NCI-H2029 treated with DMSO at 0.1 percent for 48 hours (cell line): ENCODE data around the gene GLB1L2.

Experiments
- DNase-seq: peaks from one replicate; lab custom pipeline; 2025; lab: John Stamatoyannopoulos, UW

GLB1L2 gene

DNA sequence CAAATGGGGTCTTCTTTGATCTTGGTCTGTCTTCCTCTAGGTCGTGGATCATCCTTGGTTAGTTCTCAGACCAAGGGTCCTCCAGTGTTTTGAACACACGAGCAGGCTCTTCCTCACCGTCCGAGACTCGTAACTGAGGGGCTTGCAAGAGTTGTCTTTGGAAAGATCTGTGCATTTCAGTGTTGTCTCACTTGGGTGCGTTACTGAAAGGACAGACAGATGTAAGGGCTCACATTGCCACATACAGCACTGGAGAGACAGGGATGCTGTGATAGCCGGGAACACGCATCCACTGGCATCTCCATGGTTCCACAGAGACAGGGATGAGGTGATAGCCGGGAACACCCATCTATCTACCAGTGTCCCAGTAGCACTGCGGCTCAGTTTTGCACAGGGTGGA, 15.7 kb downstream of the GLB1L2 start:
- no peak for DNase-seq

DNA sequence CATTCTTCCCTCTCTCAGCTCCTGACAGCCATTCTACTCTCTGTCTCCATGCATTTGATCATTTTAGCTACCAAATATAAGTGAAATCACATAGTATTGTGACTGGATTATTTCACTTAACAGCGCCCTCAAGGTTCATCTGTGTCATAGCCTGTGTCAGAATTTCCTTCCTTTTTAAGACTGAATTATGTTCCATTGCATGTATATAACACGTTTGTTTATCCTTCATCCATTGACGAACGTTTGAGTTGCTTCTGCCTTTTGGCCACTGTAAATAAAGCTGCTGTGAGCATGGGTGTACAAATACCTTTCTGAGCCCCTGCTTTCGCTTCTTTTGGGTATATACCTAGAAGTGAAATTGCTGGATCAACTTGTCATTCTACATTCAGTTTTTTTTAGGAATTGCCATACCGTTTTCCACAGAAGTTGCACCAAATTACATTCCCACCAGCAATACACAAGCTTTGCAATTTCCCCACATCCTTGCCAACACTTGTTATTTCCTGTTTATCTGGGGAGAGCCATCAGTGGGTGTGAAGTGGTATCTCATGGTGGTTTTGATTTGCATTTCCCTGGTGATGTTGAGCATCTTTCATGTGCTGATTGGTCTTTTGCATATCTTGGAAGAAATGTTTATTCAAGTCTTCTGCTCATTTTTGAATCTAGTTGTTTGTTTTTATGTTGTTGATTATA, 17.5 kb downstream of the GLB1L2 start:
- no peak for DNase-seq

DNA sequence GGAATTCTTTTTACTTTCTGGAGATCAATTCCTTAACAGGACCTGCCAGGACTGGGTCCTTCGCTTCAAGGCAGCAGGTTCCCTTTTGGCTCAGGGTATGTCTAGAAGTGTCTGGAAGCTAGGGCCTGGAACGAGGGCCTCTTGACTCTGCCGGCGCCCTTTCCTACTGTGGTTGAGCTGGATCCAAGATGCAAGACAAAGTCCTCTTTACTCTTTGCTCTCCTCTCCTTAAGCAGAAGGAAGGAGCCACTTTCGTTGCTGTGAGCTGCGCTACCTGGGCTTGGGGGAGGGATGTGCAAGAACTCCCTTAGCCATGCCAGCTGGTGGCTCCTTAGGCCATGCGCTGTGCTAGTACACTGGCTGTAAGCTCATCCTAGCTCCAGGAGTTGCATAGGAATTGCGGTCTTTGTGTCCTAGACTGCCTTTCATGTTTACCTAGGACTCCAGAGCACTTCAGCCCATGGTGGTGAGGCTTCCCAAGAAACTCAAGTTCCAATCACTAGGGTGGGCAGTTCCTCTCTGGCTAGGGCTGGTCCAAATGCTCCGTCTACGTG, 18.1 kb downstream of the GLB1L2 start:
- DNase-seq, result no peak

DNA sequence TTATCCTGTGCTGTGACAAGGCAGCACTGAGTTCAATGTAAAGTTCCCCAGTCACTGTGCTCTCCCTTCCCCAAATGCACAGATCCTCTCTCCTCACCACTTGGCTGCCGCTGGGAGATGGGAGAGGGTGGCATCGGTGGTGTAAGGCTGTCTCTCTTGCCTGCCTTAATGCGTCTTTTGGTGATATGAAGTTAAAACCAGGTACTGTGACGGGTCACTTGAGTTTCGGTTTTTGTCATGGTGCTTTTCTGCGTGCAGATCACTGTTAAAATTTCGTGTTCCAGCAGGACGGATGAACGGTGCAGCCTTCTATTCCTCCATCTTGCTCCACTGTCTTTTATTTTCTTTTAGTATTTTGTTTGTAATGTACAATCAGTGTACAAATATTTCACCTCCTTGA, 18.6 kb downstream of the GLB1L2 start:
- DNase-seq, result no peak

DNA sequence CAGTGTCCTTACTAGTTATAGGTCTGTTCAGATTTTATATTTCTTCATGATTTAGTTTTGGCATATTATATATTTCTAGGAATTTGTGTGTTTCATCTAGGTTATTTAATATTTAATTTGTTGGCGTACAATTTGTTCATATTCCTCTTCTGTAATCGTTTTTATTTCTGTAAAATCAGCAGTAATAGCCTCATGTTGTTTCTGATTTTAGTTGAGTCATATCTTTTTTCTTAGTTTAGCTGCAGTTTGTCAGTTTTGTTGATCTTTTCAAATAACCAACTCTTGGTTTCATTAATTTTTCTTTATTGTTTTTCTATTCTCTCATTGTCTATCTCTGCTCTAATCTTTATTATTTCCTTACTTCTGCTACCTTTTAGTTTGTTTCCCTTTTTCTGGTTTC, 20.3 kb downstream of the GLB1L2 start:
- no peak for DNase-seq

DNA sequence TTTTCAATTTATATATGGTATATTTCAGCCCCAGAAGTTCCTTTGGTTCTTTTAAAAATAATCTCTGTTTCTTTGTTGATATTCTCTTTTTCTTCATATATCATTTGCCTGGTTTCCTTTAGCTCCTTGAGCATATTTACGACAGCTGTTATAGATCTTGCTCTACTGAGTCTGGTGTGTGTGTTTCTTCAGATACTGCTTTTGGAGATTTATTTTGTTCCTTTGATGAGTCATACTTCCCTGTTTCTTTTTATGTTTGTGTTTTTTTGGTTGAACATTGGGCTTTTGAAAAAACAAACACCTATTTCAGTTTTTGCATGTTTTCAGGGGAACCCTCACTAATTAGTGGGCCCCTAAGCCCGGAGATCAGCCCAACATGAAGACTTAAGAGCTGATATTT, 23.3 kb downstream of the GLB1L2 start:
- DNase-seq, result no peak

DNA sequence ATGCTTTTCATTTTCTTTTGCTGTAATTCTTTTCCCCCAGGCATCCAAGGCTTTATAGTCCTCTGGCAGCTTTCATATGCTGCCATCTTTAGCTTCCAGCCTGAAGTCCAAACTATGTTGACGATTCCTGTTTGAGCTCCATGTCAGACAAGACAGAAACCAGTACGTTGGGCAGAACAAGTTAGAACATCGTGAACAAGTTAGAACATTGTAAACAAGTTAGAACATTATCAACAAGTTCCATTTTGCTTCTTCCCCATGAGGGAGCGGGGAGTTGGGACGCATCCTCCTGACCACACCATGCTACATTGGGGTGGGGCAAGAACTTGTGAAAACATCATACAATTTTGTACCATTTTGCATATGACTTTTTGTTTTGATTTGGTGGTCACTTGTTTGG, 23.9 kb downstream of the GLB1L2 start:
- DNase-seq, result no peak

DNA sequence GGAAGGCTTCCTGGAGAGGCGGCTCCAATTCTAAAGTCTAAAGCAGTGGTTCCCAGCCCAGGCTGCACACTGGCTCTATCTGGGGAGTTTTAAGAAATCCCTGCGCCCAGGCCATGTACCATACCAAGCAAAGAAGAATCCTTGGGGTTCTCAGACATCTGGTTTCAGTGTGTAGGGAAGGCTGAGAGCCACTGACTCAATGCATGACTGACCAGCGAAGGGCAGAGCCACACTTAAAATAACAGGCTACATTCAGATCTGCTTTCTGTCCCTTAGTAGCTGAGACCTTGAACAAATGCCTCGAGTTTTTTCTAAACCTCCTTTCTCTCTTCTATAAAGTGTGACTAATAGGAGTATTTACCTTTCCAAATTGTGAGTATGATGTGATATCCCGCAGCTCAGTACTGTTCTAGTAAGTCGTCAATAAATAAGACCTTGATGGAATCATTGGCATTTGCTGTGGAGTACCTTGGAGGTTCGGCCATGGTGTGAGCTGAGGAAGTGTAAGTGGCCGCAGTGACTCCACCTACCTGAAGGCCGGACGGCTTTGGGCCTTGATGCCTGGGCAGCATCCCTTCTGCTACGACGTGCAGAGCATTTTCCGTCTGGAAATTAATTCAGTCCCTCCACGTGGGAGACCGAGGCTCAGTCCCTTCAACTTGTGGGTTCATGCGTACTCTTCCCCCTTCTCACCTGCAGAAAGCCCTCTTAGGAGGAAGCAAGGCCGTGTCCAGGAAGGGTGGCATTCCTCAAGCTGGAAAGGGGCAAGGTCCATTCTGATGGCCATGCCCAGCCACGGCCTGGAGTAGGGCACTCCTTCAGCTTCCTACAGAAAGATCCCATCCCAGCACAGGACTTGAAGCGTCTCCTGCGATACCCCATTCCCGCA, 25.1 kb downstream of the GLB1L2 start:
- no peak for DNase-seq

DNA sequence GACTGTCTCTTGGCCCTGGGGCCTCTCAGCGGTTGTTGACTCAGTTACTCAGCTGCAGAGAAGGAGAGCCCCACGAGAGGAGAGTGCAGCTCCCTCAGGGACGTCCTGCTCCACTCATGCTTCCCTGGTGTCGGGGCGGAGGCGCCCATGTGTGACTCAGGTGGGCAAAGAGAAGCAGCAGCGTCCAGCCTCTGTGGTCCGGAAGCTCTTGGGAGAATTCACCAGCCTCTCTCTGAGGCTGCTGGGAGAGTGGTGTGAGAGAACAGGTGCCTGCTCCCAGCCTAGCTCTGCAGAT, 25.7 kb downstream of the GLB1L2 start:
- DNase-seq, result no peak

DNA sequence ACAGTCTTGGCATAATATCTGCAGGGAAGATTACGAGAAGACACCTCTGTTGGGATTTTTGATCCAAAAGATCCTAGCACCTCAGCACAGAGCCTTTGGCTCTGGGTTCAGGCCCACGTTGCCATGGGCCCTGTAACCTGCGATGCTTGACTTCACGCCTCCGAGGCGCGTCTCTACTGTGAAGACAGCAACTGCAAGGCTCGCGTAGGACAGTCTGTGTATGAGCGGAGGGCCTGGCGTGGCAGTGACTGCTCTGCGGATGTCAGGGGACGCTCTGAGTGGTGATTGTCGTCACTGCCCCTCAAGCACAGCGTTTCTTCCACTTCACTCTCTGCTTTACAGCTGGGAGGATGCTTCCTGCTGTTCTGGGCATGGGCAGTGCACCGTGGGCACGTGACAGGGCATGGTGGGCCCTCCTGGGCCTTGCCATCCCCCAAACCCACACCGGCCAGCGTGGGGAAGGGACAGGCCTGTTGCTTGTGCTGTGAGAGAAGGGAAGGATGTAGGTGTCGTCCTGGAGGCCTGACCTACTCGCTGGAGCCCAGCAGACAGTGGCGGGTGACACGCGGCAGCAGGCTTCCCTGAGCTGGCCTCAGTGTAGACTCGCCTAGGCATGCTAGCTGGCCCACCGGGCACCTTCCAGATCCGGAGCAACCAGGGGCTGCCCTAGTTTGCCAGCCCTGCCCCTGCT, 26.5 kb downstream of the GLB1L2 start:
- DNase-seq, result no peak

DNA sequence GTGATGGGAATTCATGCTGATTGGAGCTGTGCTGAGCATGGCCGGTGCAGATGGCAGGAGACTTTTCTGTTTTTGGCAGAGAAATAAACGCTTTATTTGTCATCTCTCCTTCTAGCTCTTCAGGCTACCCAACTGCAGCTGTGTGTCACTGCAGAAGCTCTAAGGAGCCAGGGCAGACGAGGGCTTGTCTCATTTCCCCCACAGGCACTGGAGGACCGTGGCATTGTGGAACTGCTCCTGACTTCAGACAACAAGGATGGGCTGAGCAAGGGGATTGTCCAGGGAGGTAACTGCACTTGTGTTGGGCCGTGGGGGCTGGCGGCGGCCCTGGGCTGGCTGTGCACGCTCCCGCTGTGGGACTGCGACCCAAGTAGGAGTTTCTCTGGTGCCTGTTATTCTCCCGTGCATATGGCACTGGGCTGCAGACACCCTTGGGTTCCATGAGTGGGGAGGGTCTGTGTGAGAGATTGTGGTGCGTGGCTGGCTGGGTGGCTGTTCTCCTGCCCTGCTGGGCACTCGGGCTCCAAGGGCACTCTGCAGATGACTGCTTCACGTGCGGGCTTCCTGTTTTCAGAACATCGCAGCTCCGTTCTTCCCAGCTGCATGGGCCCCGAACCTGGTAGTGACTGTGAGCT, 27.2 kb downstream of the GLB1L2 start:
- DNase-seq, result no peak

DNA sequence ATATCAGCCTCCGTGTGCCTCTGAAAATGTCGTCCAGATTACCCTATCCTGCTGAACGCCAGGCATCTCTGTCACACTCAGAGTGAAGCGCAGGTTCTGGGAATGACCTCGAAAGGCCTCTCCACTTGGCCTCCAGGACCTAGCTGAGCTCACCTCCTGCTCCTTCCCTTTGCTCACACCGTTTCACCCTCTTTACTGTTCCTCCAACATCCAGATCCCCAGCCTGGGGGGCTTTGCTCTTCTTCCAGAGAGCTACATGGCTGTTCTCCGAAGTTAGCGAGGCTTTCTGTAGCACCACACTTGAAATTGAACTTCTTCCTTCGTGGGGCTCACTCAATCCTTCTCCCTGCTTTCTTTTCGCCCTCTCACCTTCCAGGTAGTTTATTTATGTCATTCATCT, 27.9 kb downstream of the GLB1L2 start:
- DNase-seq, result no peak

DNA sequence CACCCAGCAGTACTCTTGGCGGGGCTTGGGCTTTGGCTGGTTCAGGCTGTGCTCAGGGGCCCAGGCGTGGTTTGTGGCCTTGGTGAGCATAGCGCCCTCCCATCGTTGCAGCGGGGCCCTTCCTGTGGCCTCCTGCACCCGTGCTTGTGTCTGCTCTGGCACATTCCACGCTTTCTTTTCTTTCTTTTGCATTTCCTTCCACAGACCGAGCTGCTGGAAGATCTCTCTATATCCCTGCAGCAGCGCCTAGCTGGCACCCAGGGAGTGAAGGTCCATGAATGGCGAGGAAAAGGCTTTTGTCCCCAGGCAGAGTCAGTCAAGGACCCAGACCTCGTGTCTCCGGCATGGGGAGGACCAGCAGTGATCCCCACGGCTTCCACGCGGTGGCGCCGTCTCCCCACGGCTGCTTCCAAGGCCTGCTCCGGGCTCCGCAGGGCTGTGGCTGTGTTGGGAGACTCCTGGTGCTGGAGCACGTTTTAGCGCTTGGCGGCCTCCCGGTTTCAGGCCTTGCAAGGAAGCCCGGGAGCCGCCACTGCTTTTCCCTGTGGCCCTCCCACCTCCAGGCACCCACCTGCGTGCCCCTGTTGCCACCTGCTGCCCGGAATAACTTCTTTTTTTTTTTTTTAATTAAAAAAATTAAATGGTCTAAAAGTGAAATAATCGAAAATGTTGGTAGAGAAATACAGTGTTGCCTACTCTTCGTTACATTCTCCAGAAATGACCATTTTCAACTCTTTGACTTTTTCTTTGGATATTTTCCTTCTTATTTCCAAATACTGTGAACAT, 28.5 kb downstream of the GLB1L2 start:
- DNase-seq, result no peak

DNA sequence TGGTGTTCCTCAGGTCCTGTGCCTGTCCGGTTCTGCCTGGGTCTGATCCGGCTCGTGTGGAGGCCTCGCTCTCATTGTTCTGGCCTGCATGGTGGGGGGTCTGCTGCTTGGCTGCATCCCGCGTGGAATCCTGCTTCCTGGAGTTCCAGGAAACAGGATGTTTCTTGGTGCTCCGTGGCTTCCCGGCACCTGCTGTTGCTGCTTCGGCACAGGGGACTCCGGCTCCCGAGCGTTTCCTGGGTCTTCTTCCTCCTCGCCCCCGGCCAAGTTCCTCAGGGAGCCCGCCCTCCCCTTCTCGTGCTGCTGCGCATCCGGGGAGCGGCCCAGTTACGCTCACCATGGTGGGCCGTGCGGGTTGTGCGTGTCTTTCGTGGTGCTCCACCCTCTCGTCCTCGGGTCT, 29.9 kb downstream of the GLB1L2 start:
- no peak for DNase-seq

DNA sequence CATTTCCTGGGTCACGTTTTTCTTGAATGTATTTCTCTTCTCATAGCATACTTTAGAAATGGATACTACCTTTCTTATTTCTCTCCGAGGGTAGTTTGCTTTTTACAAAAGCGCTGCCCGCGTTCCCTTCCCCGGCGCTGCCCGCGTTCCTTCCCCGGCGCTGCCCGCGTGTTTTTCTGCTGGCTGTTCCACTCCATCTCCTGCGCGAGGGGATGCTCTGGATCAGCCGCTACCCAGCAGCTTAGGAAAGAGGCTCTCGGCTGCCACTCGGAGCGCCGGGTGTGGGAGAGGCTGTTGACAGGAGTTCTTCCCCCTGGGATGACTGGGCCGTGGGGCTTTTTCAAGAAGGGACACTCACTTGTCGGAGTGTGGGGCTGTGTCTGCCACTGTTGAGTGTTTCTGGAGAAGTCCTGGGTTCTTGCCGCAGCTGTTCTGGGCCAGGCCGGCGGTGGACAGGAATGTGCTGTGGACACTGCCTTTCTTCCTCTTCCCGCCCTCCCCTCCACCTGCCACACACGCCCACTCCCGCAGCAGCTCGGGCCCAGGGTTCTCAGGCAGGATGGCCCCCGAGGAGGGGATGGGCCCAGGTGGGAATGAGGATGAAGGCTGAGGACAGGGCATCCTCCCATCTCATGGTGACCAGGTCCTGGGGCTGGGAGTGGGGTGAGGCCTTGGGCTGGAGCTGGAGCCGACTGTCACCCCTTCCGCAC, 30.6 kb downstream of the GLB1L2 start:
- no peak for DNase-seq

DNA sequence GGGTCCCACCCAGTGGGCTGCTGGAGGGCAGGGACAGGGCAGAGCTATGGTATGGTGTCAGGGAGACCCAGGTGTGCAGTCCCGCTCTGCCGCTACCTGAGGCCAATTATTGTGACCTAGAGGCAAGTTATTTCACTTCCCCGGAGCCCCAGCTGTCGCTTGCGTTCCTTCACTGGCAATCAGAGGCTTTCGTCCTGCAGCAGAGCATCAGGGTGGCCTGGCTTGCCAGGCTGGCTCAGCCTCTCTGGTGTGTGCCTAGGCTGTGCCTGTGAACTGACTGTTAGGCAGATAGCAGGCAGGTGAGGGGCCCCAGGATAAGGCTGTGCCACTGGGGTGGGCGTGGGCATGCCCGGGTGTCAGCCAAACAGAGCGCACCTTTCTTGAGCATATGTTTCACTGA, 31.4 kb downstream of the GLB1L2 start:
- DNase-seq, result no peak

DNA sequence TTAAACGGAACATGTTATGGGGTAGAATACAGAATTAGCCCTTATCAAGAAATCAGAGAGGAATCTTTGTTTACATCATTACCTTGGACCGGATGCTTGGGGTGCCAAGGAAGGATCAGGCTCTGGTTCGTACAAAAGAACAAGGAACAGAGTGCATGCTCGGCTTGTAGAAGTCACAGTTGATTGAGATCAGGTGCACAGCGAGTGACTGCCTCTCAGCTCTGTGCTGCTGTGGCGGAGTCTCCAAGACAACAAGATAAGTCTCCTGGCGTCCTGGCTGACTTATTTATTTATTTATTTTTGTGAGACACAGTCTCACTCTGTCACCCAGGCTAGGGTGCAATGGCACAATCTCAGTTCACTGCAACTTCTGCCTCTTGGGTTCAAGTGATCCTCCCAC, 31.8 kb downstream of the GLB1L2 start:
- no peak for DNase-seq

DNA sequence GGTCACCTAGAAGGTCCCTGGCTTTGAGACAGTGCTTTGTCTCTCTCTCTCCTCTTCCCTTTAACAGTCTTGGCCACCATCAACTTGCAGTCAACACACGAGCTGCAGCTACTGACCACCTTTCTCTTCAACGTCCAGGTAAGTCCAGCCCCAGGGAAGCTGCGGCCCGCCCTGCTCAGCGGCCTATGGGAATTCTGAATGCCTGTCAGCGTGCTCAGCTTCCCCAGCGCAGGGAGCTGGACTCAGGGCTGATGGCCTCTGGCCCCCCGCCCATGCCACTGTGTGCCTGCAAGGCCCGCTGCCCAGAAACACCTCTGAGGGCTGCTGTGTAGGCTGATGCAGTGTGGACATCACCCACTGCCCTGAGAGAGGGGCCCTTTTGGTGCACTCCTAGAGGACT, 32.5 kb downstream of the GLB1L2 start:
- DNase-seq, result no peak

DNA sequence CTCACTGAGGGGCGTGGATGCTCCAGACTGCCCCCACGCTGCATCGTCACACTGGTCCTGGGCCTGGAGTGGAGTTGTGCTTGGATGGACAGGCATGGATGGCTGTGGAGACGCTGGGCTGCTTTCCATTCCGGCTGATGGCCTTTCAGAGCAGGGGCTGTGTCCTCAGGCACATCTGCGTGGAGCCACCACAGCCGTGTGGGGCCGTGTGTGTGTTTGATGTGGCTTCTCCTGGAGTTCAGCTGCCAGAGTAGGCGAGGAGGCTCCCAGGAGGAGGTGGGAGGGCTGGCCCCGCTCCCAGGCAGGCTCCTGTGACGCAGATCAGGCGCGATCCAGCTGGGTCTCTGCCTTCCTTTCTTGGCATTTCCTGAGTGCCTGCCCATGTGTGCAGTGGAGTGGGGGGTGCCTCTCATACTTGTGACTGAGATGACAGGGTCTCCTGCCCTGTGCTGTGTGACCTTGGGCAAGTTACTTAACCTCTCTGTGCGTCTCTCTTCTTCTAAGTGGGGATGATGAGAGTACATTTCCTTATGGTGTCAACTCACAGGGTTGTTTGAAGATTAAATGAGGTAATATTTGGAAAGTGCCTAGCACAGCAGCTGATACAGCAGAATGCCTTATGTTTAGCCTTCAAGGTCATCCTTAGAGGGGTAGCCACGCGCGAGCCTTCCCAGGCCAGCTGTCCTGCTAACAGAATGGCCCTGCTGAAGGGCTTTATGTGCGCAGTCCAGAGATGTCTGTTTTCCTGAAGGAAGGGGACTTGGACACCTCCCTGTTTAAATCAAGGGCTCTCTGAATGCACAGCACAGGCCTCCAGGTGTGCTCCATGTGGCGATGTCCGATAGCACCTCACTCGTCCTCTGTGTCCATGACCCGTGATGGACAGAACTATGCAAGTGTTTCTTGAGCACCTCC, 33.5 kb downstream of the GLB1L2 start:
- no peak for DNase-seq

DNA sequence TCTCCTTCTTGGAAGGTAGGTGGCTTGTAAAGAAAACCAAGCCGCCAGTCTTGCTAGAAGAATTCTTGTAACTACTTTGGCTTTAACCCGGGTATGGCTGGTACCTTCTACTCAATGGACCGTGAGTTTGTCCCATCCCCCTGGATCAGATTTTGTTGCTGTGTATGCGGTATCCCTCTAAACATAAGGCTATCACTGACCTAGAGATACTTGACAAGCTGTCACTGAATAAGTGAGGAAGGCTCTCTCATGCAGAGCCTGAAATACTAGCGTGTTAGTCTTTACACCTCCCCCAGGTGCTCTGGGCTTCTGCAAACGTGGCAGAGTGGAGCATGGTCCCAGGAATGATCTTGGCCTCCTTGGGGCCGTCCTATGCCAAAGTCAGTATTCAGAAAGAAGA, 34.5 kb downstream of the GLB1L2 start:
- no peak for DNase-seq
